Fibroblast of lung (primary cell): ENCODE results near the gene KIF16B.

Source experiments
- EZH2 ChIP-seq: IDR thresholded peaks from 2 replicates; pipeline ENCODE4 v1.5.1; 2012; ENCODE audit warnings: low read length, control low read depth, mild to moderate bottlenecking; ENCODE audit errors: missing control alignments
- TF ChIP-seq, protein P1 (sequence below), 2 donors: IDR thresholded peaks in 1 of 2; conservative IDR thresholded peaks in 1 of 2; 1 replicate in 1 of 2; 2 replicates in 1 of 2; pipeline ENCODE4 v1.5.1; 2011 to 2012; ENCODE audit warnings: low read length in 2 of 2, control low read depth in 1 of 2, inconsistent platforms in 1 of 2, low read depth in 1 of 2, mild to moderate bottlenecking in 1 of 2

DNA sequence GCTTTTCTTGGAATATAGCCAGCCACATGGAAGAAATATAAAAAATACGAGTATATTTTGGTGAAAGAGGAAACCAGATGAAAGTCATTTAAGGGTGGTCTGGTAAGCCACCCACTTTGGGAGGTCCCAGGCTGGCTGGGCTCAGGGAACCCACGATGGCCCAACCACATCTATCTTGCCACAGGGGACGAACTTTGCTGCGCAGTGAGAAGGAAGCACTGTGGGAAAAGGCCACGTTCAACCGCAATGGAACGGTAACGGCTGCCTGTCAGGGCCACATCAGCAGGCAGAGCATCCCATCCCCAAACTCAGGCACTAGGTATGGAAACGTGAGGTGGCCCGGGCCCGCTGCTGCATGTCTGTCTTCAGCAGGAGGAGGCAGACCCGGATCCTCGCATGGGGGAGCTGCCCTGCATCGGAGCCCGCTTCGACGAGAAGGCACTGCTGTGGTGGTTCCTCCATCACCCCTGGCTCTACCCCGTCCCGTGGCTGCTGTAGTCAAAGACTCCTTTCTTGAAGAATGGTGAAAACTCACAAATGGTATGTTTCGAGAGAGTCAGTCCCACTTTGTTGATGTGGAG, 300.4 kb downstream of the KIF16B start:
- TF ChIP-seq, protein P1, sequence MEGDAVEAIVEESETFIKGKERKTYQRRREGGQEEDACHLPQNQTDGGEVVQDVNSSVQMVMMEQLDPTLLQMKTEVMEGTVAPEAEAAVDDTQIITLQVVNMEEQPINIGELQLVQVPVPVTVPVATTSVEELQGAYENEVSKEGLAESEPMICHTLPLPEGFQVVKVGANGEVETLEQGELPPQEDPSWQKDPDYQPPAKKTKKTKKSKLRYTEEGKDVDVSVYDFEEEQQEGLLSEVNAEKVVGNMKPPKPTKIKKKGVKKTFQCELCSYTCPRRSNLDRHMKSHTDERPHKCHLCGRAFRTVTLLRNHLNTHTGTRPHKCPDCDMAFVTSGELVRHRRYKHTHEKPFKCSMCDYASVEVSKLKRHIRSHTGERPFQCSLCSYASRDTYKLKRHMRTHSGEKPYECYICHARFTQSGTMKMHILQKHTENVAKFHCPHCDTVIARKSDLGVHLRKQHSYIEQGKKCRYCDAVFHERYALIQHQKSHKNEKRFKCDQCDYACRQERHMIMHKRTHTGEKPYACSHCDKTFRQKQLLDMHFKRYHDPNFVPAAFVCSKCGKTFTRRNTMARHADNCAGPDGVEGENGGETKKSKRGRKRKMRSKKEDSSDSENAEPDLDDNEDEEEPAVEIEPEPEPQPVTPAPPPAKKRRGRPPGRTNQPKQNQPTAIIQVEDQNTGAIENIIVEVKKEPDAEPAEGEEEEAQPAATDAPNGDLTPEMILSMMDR (conservative IDR thresholded peaks at IDR 0.05 in 1 of 2, IDR thresholded peaks at IDR 0.05 in 1 of 2; ENCODE audit: low read depth in 1 of 2, low read length in 2 of 2): no peak
- TF ChIP-seq EZH2: no peak
